HG03442 (cell line): ENCODE data around the gene FARSA.
"Not testable (repeated sequence)": the region's sequence is repeated elsewhere in the genome, so short reads cannot be mapped to it uniquely, and the experiment has no call there.

Experiments used
- ATAC-seq: cut with Tn5 transposase; IDR thresholded peaks from one replicate; pipeline ENCODE4 v1.9.1; 2021; ENCODE audit warnings: mild to moderate bottlenecking, moderate library complexity; ENCODE audit not compliant: unreplicated experiment

FARSA gene

GRCh38 chr19:12937927-12938778 lies 4.6 kb upstream of the FARSA start, which contains the start of gene CALR:
Gene CALR (plus strand): TSS chr19:12938609. CDS start chr19:12938680, 71 bp downstream.
- ATAC-seq: peak; percentile 87

- ATAC-seq: no peak
Observed at GRCh38 chr19:12937093-12937926, 3.8 kb upstream of the FARSA start.

- no peak for ATAC-seq
Observed at GRCh38 chr19:12936582-12936981, 3.1 kb upstream of the FARSA start.

- no peak for ATAC-seq
Observed at GRCh38 chr19:12935071-12935470, 1.6 kb upstream of the FARSA start.

- ATAC-seq: no peak
Observed at GRCh38 chr19:12932392-12933286, 872 bp downstream of the FARSA start.

- ATAC-seq: no peak
Observed at GRCh38 chr19:12930002-12930645, 3.4 kb downstream of the FARSA start.

- no peak for ATAC-seq
Observed at GRCh38 chr19:12924621-12925310, 8.7 kb downstream of the FARSA start.

GRCh38 chr19:12922959-12923358 lies 10.6 kb downstream of the FARSA start:
- ATAC-seq: no peak

- no peak for ATAC-seq
Observed at GRCh38 chr19:12921047-12921446, 12.5 kb downstream of the FARSA start.

- no peak for ATAC-seq
Observed at GRCh38 chr19:12918253-12918652, 15.3 kb downstream of the FARSA start.

GRCh38 chr19:12915860-12916259 lies 17.7 kb downstream of the FARSA start:
- not testable (repeated sequence) for ATAC-seq

- ATAC-seq: no peak
Observed at GRCh38 chr19:12913851-12914690, 19.4 kb downstream of the FARSA start.

GRCh38 chr19:12913011-12913561 lies 20.4 kb downstream of the FARSA start:
- no peak for ATAC-seq

- no peak for ATAC-seq
Observed at GRCh38 chr19:12912571-12912970, 20.9 kb downstream of the FARSA start.

GRCh38 chr19:12907166-12907565 lies 26.3 kb downstream of the FARSA start:
- no peak for ATAC-seq

- ATAC-seq: peak; percentile 73
Observed at GRCh38 chr19:12899891-12900518, 33.5 kb downstream of the FARSA start.

- no peak for ATAC-seq
Observed at GRCh38 chr19:12896460-12896859, 37.1 kb downstream of the FARSA start.

- ATAC-seq: no peak
Observed at GRCh38 chr19:12893582-12893981, 39.9 kb downstream of the FARSA start.
